22Rv1 (cell line): ENCODE data around the gene ULK4.

Source experiments
- ZFX ChIP-seq: fragments of 450-650 bp; IDR thresholded peaks from 2 replicates; pipeline ENCODE4 v1.6.1; 2017; ENCODE audit warnings: antibody characterized with exemption, borderline replicate concordance
- TF ChIP-seq, protein P1 (sequence below): fragments of 450-650 bp; IDR thresholded peaks from 2 replicates; pipeline ENCODE4 v1.5.1; 2017; ENCODE audit warnings: mild to moderate bottlenecking

DNA sequence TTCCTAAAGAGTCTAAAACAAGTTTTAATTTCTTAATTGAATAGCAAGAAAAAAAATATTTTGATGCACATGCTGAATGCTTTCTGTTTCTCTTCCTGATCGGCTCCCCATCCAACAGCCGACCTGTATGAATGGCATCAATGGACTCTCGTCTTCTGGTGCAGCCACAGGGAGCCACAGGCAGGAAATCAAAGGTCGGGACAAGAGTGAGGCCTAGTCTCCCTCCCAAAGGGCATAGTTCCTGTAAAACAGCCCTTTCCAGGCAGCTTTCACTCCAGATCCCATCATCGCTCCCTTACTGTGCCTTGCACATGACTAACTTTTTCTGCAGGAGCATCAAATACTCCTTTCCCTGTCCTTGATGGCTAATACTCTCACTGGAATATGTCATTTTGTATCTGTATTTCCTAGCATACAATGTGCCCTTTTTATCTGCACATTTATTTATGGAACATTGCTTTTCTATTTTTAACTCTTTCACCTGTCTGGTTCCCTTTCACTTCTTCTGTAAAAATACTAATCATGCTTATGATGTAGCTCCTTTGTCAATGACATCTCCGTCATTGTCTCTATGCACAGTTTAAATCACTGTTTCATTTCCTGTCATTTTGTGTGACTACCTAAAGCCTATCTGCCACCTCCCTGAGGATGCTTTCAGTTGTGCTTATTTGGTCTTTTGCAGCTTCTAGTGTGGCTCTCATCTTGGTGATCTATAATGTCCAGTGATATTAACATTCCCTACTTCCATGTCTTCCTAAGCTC lies 436.4 kb downstream of the ULK4 start:
- TF ChIP-seq, protein P1, sequence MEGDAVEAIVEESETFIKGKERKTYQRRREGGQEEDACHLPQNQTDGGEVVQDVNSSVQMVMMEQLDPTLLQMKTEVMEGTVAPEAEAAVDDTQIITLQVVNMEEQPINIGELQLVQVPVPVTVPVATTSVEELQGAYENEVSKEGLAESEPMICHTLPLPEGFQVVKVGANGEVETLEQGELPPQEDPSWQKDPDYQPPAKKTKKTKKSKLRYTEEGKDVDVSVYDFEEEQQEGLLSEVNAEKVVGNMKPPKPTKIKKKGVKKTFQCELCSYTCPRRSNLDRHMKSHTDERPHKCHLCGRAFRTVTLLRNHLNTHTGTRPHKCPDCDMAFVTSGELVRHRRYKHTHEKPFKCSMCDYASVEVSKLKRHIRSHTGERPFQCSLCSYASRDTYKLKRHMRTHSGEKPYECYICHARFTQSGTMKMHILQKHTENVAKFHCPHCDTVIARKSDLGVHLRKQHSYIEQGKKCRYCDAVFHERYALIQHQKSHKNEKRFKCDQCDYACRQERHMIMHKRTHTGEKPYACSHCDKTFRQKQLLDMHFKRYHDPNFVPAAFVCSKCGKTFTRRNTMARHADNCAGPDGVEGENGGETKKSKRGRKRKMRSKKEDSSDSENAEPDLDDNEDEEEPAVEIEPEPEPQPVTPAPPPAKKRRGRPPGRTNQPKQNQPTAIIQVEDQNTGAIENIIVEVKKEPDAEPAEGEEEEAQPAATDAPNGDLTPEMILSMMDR, result no peak
- no peak for TF ChIP-seq ZFX
